DND-41 (cell line): ENCODE results near the gene ERV3-1.
A peak's percentile ranks its signal among the peaks of the same experiment; 100 is the strongest.
"Not testable (repeated sequence)": the region's sequence is repeated elsewhere in the genome, so short reads cannot be mapped to it uniquely, and the experiment has no call there.

Experiments
- ATAC-seq: fragments of 200-7000 bp; cut with Tn5 transposase; 3 replicates; pipeline ENCODE4 v1.9.1; 2021; ENCODE audit warnings: low read depth; ENCODE audit not compliant: insufficient read depth
- DNase-seq: peaks from one replicate; pipeline ENCODE4 v3.0.0-alpha.2; 2020
- H2AFZ ChIP-seq: 2 replicates; pipeline ENCODE4 v1.6.0; 2012; ENCODE audit warnings: low read depth, low read length
- H3K27ac ChIP-seq: 2 replicates; pipeline ENCODE4 v1.5.1; 2012; ENCODE audit warnings: low read length, inconsistent platforms
- H3K27me3 ChIP-seq: fragments of 200-600 bp; sonication (generic); 2 replicates; pipeline ENCODE4 v1.6.0; 2012; ENCODE audit warnings: low read length, mild to moderate bottlenecking, inconsistent platforms; ENCODE audit not compliant: insufficient read depth, poor library complexity
- H3K36me3 ChIP-seq: 2 replicates; pipeline ENCODE4 v1.5.1; 2012; ENCODE audit warnings: low read length, inconsistent platforms; ENCODE audit not compliant: insufficient read depth
- H3K4me1 ChIP-seq: 2 replicates; pipeline ENCODE4 v1.5.1; 2012; ENCODE audit warnings: mild to moderate bottlenecking, low read length; ENCODE audit not compliant: insufficient read depth
- H3K4me2 ChIP-seq: 2 replicates; pipeline ENCODE4 v1.6.0; 2012; ENCODE audit warnings: mild to moderate bottlenecking, moderate library complexity, low read length, inconsistent platforms; ENCODE audit not compliant: insufficient read depth
- H3K4me3 ChIP-seq, 2 experiments: fragments of 200-600 bp in 1 of 2; shearing (Covaris generic) in 1 of 2; 2 replicates each; pipeline ENCODE4 v1.5.1; 2012 to 2016; ENCODE audit warnings: inconsistent platforms in 2 of 2, low read length in 2 of 2, mild to moderate bottlenecking in 2 of 2, low read depth in 1 of 2, moderate library complexity in 1 of 2
- H3K79me2 ChIP-seq: 2 replicates; pipeline ENCODE4 v1.6.0; 2012; ENCODE audit warnings: low read length, inconsistent platforms; ENCODE audit not compliant: insufficient read depth
- H3K9ac ChIP-seq: 2 replicates; pipeline ENCODE4 v1.6.0; 2012; ENCODE audit warnings: low read depth, mild to moderate bottlenecking, inconsistent platforms, low read length, moderate library complexity
- H3K9me3 ChIP-seq: 2 replicates; pipeline ENCODE4 v1.5.1; 2012; ENCODE audit warnings: low read length, moderate library complexity, mild to moderate bottlenecking, inconsistent platforms; ENCODE audit not compliant: insufficient read depth, severe bottlenecking
- H4K20me1 ChIP-seq: 2 replicates; pipeline ENCODE4 v1.6.0; 2012; ENCODE audit warnings: low read length; ENCODE audit not compliant: insufficient read depth
- CTCF ChIP-seq: IDR thresholded peaks from 2 replicates; pipeline ENCODE4 v1.5.1; 2012; ENCODE audit warnings: borderline replicate concordance, low read length, moderate library complexity, mild to moderate bottlenecking; ENCODE audit not compliant: poor library complexity, severe bottlenecking; ENCODE audit errors: extremely low read depth
- EZH2 ChIP-seq: IDR thresholded peaks from 3 replicates; pipeline ENCODE4 v1.6.1; 2012; ENCODE audit warnings: borderline replicate concordance, low read depth, mild to moderate bottlenecking, moderate library complexity, low read length, inconsistent platforms; ENCODE audit not compliant: severe bottlenecking

The ERV3-1 gene

GRCh38 chr7:65025023-65025422, 18.5 kb upstream of the ERV3-1 start:
- not testable (repeated sequence) for H3K27ac ChIP-seq, H3K27me3 ChIP-seq, H3K9me3 ChIP-seq, H3K79me2 ChIP-seq, H3K4me3 ChIP-seq, H3K4me2 ChIP-seq, H4K20me1 ChIP-seq, H3K36me3 ChIP-seq, DNase-seq, H3K4me1 ChIP-seq, H3K9ac ChIP-seq, H2AFZ ChIP-seq, ATAC-seq

DNA sequence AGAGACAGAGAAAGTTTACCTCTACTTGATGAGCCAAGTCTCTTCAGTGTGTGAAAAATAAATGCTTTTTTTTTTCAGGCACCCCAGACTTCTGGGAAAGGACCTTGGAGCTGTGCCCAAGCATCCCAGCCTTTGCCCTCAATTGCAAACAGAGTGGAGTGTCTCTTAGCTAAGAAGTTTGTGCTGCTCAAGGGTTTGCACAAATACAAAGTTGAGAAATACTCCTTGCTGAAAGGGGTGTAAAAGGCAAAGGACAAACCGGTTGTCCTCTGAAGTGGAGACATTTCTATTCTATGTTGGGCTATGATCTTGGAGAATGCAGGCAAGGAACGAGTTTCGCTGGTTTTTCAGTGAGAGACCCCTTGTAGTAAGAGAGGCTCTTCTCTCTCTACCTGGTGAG, 14.5 kb upstream of the ERV3-1 start:
- not testable (repeated sequence) for H3K9me3 ChIP-seq, H3K4me1 ChIP-seq, H3K4me2 ChIP-seq, H3K36me3 ChIP-seq, H3K27me3 ChIP-seq, DNase-seq, ATAC-seq, H3K4me3 ChIP-seq, H4K20me1 ChIP-seq, H3K79me2 ChIP-seq, H3K9ac ChIP-seq, H3K27ac ChIP-seq, H2AFZ ChIP-seq

- not testable (repeated sequence) for ATAC-seq, H3K9me3 ChIP-seq, H3K4me3 ChIP-seq, H3K4me2 ChIP-seq, H3K9ac ChIP-seq, DNase-seq, H3K27ac ChIP-seq, H2AFZ ChIP-seq, H3K36me3 ChIP-seq, H3K27me3 ChIP-seq, H4K20me1 ChIP-seq
- H3K79me2 ChIP-seq: peaks cover 18% of the 10 kb centered on the region
- H3K4me1 ChIP-seq: peaks cover 18% of the 10 kb centered on the region
These were observed 3.4 kb upstream of the ERV3-1 start for GRCh38 chr7:65009881-65010280.

DNA sequence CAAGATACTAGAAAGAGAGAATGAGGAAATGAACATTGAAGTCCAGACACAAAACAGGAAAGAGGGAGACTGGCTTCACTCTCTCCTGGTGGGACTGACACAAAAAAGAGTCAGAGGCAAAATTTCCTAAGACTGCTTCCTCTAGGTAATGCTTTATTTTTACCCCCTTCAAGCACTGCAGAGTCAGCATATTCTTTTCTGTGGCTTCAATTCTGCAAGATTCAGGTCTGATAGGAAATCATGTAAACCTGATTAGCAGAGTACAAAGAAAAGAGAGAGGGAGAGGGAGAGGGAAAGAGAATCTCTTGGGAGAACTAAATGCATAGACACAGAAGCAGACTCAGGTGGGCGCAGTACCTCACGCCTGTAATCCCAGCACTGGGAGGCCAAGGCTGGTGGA, 2.9 kb upstream of the ERV3-1 start:
- H3K9ac ChIP-seq, H3K4me3 ChIP-seq, ATAC-seq, H3K36me3 ChIP-seq, H3K27me3 ChIP-seq, H3K4me2 ChIP-seq, H4K20me1 ChIP-seq, H3K27ac ChIP-seq, H2AFZ ChIP-seq, H3K9me3 ChIP-seq, DNase-seq: not testable (repeated sequence)
- Histone ChIP-seq H3K79me2 (peaks cover 23% of the 10 kb centered on the region), H3K4me1 (peaks cover 23% of the 10 kb centered on the region)

GRCh38 chr7:65007036-65007435, 549 bp upstream of the ERV3-1 start:
- 0 out of 3 replicates have a peak, but pooled peaks have one; percentile 13 for ATAC-seq
- not testable (repeated sequence) for H3K27me3 ChIP-seq, H4K20me1 ChIP-seq
- Histone ChIP-seq H3K4me2 (peak overlapping the region; percentile 80), H3K9me3 (peaks cover 12% of the 10 kb centered on the region), H2AFZ (peak overlapping the region; percentile 81), H3K27ac (peak overlapping the region; percentile 48), H3K36me3 (peaks cover 26% of the 10 kb centered on the region), H3K4me1 (peaks cover 29% of the 10 kb centered on the region), H3K4me3 (peak overlapping the region in 1 of 2 experiments; percentile 80; a peak in 2 of 4 replicates), H3K79me2 (peaks cover 47% of the 10 kb centered on the region), H3K9ac (peak overlapping the region; percentile 29)
- DNase-seq: peak; percentile 31

DNA sequence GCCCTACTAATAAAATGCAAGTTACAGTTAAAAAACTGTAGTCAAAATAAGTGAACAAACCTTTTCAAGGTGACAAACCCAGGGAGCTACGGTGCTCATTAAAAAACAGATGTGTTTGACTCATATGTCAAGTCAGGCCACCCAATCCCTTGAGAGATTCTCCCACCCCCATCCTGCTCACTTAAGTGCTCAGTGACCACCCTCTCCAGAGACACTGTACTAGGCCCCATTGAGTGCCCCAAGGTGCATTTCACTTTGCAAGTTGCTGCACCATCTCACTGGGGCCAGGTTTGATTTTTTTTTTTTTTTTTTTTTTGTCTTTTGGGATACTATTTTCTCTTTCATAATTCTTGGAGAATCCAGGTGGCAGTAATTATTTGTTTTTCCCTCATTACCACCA, 1.9 kb downstream of the ERV3-1 start:
- no peak overlapping the region for H3K27ac ChIP-seq
- no peak overlapping the region for H2AFZ ChIP-seq
- DNase-seq (no peak), ATAC-seq (no peak)
- H3K9ac ChIP-seq: no peak overlapping the region; the same call in 1 of the 2 replicates
- H3K4me3 ChIP-seq: peak overlapping the region in 1 of 2 experiments; percentile 80; a peak in 2 of 4 replicates
- H3K4me2 ChIP-seq: peak overlapping the region; percentile 80
- peaks cover 48% of the 10 kb centered on the region for H3K36me3 ChIP-seq
- H3K79me2 ChIP-seq: peaks cover 69% of the 10 kb centered on the region
- TF ChIP-seq EZH2: no peak
- TF ChIP-seq CTCF: no peak
- peaks cover 30% of the 10 kb centered on the region for H3K9me3 ChIP-seq
- no peaks in the 10 kb centered on the region for H3K27me3 ChIP-seq
- peaks cover 29% of the 10 kb centered on the region for H3K4me1 ChIP-seq
- no peaks in the 10 kb centered on the region for H4K20me1 ChIP-seq
